NCI-H2196 (cell line): ENCODE data around the gene RNF2.
"Not testable (repeated sequence)": the region's sequence is repeated elsewhere in the genome, so short reads cannot be mapped to it uniquely, and the experiment has no call there.

Source experiments
- DNase-seq: peaks from one replicate; lab custom pipeline; 2025; ENCODE audit not compliant: unreplicated experiment; lab: John Stamatoyannopoulos, UW

The RNF2 gene

GRCh38 chr1:185049670-185050069, 4.3 kb downstream of the RNF2 start:
- DNase-seq: no peak

- peak; percentile 5 for DNase-seq
Observed at GRCh38 chr1:185050823-185051451, 5.6 kb downstream of the RNF2 start.

- DNase-seq: no peak
Observed at GRCh38 chr1:185053204-185053603, 7.8 kb downstream of the RNF2 start.

- DNase-seq: no peak
Observed at GRCh38 chr1:185054365-185055060, 9.2 kb downstream of the RNF2 start.

GRCh38 chr1:185058110-185058509, 12.8 kb downstream of the RNF2 start:
- no peak for DNase-seq

GRCh38 chr1:185058876-185059275, 13.5 kb downstream of the RNF2 start:
- DNase-seq: no peak

GRCh38 chr1:185059950-185060571, 14.7 kb downstream of the RNF2 start:
- DNase-seq: no peak

GRCh38 chr1:185062710-185063370, 17.5 kb downstream of the RNF2 start:
- DNase-seq: no peak

- no peak for DNase-seq
Observed at GRCh38 chr1:185063719-185064118, 18.4 kb downstream of the RNF2 start.

- not testable (repeated sequence) for DNase-seq
Observed at GRCh38 chr1:185065006-185065405, 19.6 kb downstream of the RNF2 start.

GRCh38 chr1:185066181-185066580, 20.8 kb downstream of the RNF2 start:
- DNase-seq: no peak

GRCh38 chr1:185068341-185068740, 23.0 kb downstream of the RNF2 start:
- no peak for DNase-seq

GRCh38 chr1:185069202-185069772, 23.9 kb downstream of the RNF2 start:
- no peak for DNase-seq

GRCh38 chr1:185070051-185070450, 24.7 kb downstream of the RNF2 start:
- DNase-seq: no peak

GRCh38 chr1:185073725-185074124, 28.4 kb downstream of the RNF2 start:
- DNase-seq: no peak

- no peak for DNase-seq
Observed at GRCh38 chr1:185074307-185074706, 28.9 kb downstream of the RNF2 start.

GRCh38 chr1:185075476-185075875, 30.1 kb downstream of the RNF2 start:
- DNase-seq: no peak

GRCh38 chr1:185077374-185077773, 32.0 kb downstream of the RNF2 start:
- DNase-seq: no peak

- DNase-seq: no peak
Observed at GRCh38 chr1:185080422-185080821, 35.1 kb downstream of the RNF2 start.

GRCh38 chr1:185083818-185084217, 38.5 kb downstream of the RNF2 start:
- no peak for DNase-seq

- DNase-seq: no peak
Observed at GRCh38 chr1:185087101-185087500, 41.7 kb downstream of the RNF2 start.
